CD4-positive, alpha-beta memory T cell (primary cell): ENCODE data around the gene RPAP3. TPM values are rescaled to one million over a fixed set of nuclear protein-coding genes. Genes with fewer than 3 reads are reported as not detected.
A peak's percentile ranks its signal among the peaks of the same experiment; 100 is the strongest.

Source experiments
- CTCF ChIA-PET: fragments of 350-600 bp; sonication (Branson Sonifier 250); formaldehyde crosslinking; loops from one replicate; lab custom pipeline; 2021; ENCODE audit warnings: inconsistent platforms; ENCODE audit not compliant: partially characterized antibody; lab: Charles Lee
- POLR2A ChIA-PET: fragments of 350-600 bp; sonication (Branson Sonifier 250); formaldehyde crosslinking; loops from one replicate; lab custom pipeline; 2021; ENCODE audit not compliant: partially characterized antibody; lab: Charles Lee
- DNase-seq, 5 donors: peaks; one replicate each; pipeline versions ENCODE4 v3.0.0 to v3.0.0-alpha.2; 2020 to 2022; ENCODE audit warnings: mixed read lengths in 1 of 5
- H3K27ac ChIP-seq: one replicate; pipeline ENCODE4 v1.7.0; 2013; ENCODE audit warnings: low read depth, low read length
- H3K27me3 ChIP-seq: 2 replicates; pipeline ENCODE4 v1.7.0; 2013; ENCODE audit warnings: mild to moderate bottlenecking, low read length, moderate library complexity; ENCODE audit not compliant: insufficient read depth
- H3K36me3 ChIP-seq: 2 replicates; pipeline ENCODE4 v1.7.0; 2013; ENCODE audit warnings: mild to moderate bottlenecking, low read length, moderate library complexity; ENCODE audit not compliant: insufficient read depth
- H3K4me1 ChIP-seq: 2 replicates; pipeline ENCODE4 v1.7.0; 2013; ENCODE audit warnings: mild to moderate bottlenecking, low read length, moderate library complexity; ENCODE audit not compliant: insufficient read depth
- H3K4me3 ChIP-seq, 2 donors: one replicate each; pipeline ENCODE4 v1.7.0; 2013; ENCODE audit warnings: low read length in 2 of 2, mild to moderate bottlenecking in 1 of 2
- H3K9me3 ChIP-seq, 2 donors: one replicate each; pipeline ENCODE4 v1.7.0; 2013; ENCODE audit warnings: low read length in 2 of 2, control low read depth in 1 of 2; ENCODE audit not compliant: control insufficient read depth in 1 of 2
- H3K27ac Mint-ChIP-seq, 7 donors: one replicate each; pipeline ENCODE4 v1.8.0; 2020 to 2021; ENCODE audit warnings: mixed read lengths in 7 of 7, mild to moderate bottlenecking in 6 of 7, inconsistent platforms in 3 of 7, moderate library complexity in 3 of 7
- H3K27me3 Mint-ChIP-seq, 2 donors: one replicate each; pipeline ENCODE4 v1.8.0; 2020 to 2021; ENCODE audit warnings: mixed read lengths in 2 of 2
- H3K36me3 Mint-ChIP-seq, 2 donors: one replicate each; pipeline ENCODE4 v1.8.0; 2020 to 2021; ENCODE audit warnings: mixed read lengths in 2 of 2, inconsistent platforms in 1 of 2, mild to moderate bottlenecking in 1 of 2
- H3K4me1 Mint-ChIP-seq, 4 donors: one replicate each; pipeline ENCODE4 v1.8.0; 2020 to 2021; ENCODE audit warnings: mixed read lengths in 4 of 4, mild to moderate bottlenecking in 1 of 4
- H3K4me3 Mint-ChIP-seq, 8 donors: one replicate each; pipeline ENCODE4 v1.8.0; 2020 to 2021; ENCODE audit warnings: mixed read lengths in 8 of 8, mild to moderate bottlenecking in 7 of 8, moderate library complexity in 6 of 8, inconsistent platforms in 3 of 8
- H3K9me3 Mint-ChIP-seq, 8 donors: one replicate each; pipeline ENCODE4 v1.8.0; 2020 to 2021; ENCODE audit warnings: mixed read lengths in 8 of 8, mild to moderate bottlenecking in 5 of 8, inconsistent platforms in 3 of 8, moderate library complexity in 1 of 8
- intact Hi-C: fragments of 100-400 bp; cut with micrococcal nuclease; formaldehyde crosslinking; loops from one replicate; pipeline ENCODE4 v1.15.1; 2023
- polyA plus RNA-seq, 2 donors: library from polyadenylated mRNA; unstranded; fragments of 300-500 nt; fragmentation: Illumina TruSeq; gene quantifications; one replicate each; pipeline ENCODE4 v1.2.3, GENCODE V29; 2021
- total RNA-seq, 2 experiments: library from RNA; stranded (reverse); gene quantifications; one replicate each; pipeline ENCODE4 v1.2.3, GENCODE V29; 2021

Gene RPAP3
- total and polyA plus RNA-seq, 4 experiments from 2014 or later = 32.1 to 41.8 (median 37.1) TPM

DNA sequence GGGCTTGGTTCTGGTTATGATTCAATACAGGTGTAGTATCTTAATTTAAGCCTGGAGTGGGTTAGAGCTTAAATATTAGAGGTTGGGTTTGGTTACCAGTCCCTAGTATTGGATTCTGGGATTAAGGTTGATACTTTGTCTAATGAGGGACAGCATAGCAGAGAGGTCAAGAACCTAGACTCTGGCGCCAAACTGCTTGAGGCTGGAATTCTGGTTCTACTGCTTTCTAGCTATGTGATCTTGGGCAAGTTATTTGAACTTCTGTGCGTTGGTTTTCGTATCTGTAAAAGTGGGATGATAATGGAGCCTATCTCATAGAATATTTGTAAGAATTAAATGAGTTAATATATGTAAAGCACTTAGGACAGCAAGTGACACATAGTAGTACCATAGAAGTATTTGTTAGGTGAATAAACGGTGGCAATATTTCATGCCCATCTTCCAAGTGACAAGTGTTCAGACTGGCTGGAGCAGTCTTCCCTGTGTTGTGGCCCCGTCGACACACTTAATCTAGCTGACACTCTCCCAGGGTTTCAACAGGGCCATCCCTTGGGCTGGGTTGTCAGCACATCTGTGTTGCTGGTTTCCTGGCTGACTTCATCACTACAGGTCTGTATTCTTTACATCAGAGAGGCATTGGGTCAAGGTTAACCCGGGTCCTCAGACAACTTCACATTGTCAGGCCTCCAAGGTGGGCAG is 16.5 kb upstream of the RPAP3 start:
- POLR2A ChIA-PET = interaction anchor here (1.3 kb wide), 1 partner anchor 19 kb away, joined by 4 read pairs; no protein-coding TSS in a partner anchor
- H3K4me1 ChIP-seq = peaks cover 11% of the 10 kb centered on the region

DNA sequence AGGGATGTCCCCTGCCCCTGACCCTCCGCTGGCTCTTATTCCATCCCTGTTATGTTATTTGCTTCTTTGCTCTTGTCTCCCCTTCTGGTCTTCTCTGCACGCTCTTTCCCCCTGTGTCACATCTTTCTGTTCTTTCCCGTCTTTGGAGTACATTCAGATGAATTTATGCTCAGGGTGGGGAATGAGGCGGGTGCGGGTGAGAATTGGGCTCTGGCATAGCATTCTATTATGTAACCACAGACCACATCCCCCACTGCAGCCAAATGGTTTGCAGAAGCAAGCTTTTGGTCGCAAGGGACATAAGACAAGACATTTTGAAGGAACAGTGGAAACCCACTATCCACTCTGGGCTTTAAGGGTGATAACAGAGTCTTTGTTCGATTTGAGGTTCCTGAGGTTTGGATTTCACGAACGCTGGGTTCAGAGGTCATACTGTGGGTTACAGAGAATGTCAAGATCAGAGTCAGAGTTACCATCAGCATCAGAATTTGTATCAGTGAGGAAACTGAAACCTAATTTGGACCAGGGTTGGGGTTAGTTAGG is 15.7 kb upstream of the RPAP3 start:
- Histone ChIP-seq H3K4me3 (no peak overlapping the region), H3K4me1 (peaks cover 15% of the 10 kb centered on the region), H3K36me3 (no peaks in the 10 kb centered on the region), H3K27me3 (no peaks in the 10 kb centered on the region), H3K9me3 (no peaks in the 10 kb centered on the region), H3K27ac (no peak overlapping the region)
- DNase-seq = peak in 2 of 5 donors; percentile 22 to 30
- ChIA-PET CTCF (interaction anchor here (0.6 to 2.7 kb wide), 4 partner anchors 21 to 117 kb away, joined by 3 to 10 read pairs (median 4); no protein-coding TSS in a partner anchor), POLR2A (interaction anchor here (1.3 kb wide), 1 partner anchor 20 kb away, joined by 4 read pairs; no protein-coding TSS in a partner anchor)
- Mint-ChIP-seq H3K4me3 (peak overlapping the region in 6 of 8 donors; percentile 2 to 72 (median 26)), H3K27ac (peak overlapping the region in 4 of 7 donors; percentile 33 to 86 (median 60)), H3K36me3 (peaks cover 0 to 17% of the 10 kb centered on the region in 2 donors), H3K4me1 (peaks cover 19 to 35% (median 28%) of the 10 kb centered on the region in 4 donors), H3K27me3 (no peaks in the 10 kb centered on the region), H3K9me3 (no peaks in the 10 kb centered on the region)
- intact Hi-C loops = no loop called here

More for the DNA sequence above, 16.5 kb upstream of the RPAP3 start:
- Mint-ChIP-seq H3K4me3 (peak overlapping the region in 1 of 8 donors; percentile 3), H3K9me3 (no peaks in the 10 kb centered on the region), H3K36me3 (peaks cover 0 to 17% of the 10 kb centered on the region in 2 donors), H3K27me3 (no peaks in the 10 kb centered on the region), H3K4me1 (peaks cover 19 to 33% (median 25%) of the 10 kb centered on the region in 4 donors), H3K27ac (peak overlapping the region in 2 of 7 donors; percentile 9 to 65)
- H3K4me3 ChIP-seq = no peak overlapping the region
- no peaks in the 10 kb centered on the region for H3K9me3 ChIP-seq
- H3K27ac ChIP-seq = no peak overlapping the region
- no peaks in the 10 kb centered on the region for H3K27me3 ChIP-seq
- H3K36me3 ChIP-seq = no peaks in the 10 kb centered on the region
- CTCF ChIA-PET = interaction anchor here (0.6 to 2.7 kb wide), 5 partner anchors 20 to 117 kb away, joined by 3 to 10 read pairs (median 4); no protein-coding TSS in a partner anchor
- DNase-seq = no peak
- intact Hi-C loops = no loop called here

DNA sequence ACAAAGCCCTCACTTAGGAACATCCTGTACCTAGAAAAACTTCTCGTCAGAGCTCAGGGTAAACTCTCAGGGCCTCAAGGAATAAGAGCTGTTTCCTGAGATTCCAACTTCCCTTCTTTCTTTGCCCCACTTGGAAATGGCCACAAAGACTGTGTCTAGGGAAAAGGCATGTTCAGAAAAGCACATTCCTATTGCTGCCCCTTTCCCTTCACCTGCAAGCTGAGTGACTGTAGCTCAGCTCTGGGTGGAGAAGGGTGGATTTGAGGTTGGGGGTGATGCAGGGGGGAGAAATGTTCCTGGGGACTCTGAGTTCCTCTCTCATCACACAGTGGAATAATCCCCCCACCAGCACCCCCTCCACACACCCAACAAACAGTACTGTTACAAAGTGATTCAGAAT is 12.7 kb upstream of the RPAP3 start:
- intact Hi-C loops = loop anchor here (10.0 kb wide), 1 partner anchor 896 kb away; no protein-coding TSS in a partner anchor
- Mint-ChIP-seq H3K4me1 (peaks cover 22 to 40% (median 34%) of the 10 kb centered on the region in 4 donors), H3K27me3 (no peaks in the 10 kb centered on the region), H3K27ac (peak overlapping the region in 3 of 7 donors; percentile 71 to 93 (median 92)), H3K36me3 (peaks cover 0 to 12% of the 10 kb centered on the region in 2 donors), H3K9me3 (no peaks in the 10 kb centered on the region), H3K4me3 (no peak overlapping the region)
- no peak for DNase-seq
- POLR2A ChIA-PET = interaction anchor here (0.6 to 1.8 kb wide), 3 partner anchors 12 to 50 kb away, joined by 3 to 6 read pairs (median 3); no protein-coding TSS in a partner anchor
- CTCF ChIA-PET = interaction anchor here (0.7 to 16.7 kb wide), 8 partner anchors 8 to 117 kb away, joined by 3 to 318 read pairs (median 4); partner anchors contain the start of genes RPAP3 and SLC48A1
- no peak overlapping the region for H3K27ac ChIP-seq
- peaks cover 18% of the 10 kb centered on the region for H3K4me1 ChIP-seq
- H3K27me3 ChIP-seq = no peaks in the 10 kb centered on the region
- H3K36me3 ChIP-seq = no peaks in the 10 kb centered on the region
- H3K4me3 ChIP-seq = no peak overlapping the region
- H3K9me3 ChIP-seq = no peaks in the 10 kb centered on the region

DNA sequence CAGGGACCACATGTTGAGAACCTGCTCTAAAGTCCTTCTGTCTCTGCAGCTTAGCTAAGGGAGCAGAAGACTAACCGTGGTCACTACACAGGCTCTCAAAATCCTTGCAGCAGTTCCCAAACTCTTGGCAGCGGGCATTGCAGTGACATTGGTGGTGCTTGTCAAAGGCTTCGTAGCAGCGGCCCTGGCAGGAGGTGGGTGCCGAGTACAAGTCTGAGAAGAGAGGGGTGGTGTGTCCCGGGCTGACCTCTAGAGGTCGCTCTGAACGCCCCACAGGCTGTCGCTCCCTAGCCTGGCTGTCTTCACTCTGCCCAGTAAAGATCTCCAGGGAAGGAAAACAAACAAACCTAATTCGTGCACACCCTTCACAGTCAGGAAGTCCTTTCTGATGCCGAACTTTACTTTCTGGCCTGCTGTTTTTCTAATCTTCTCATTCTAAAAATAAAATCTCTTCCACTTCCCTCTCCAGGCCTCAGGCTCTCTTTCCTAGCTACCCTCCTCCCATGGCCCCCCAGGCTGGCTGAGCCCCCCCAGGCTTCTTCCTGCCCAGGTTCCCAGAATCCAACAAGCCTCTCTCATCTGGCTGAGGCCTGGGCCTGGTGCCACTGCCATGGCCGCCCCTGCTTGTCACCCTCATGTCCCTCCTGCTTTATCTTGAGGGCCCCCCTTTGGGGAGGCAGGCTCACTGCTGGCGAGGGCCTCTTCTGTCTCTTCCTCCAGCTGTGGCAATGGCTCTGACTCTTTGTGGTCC is 11.8 kb upstream of the RPAP3 start:
- intact Hi-C loops = loop anchor here (10.0 kb wide), 1 partner anchor 897 kb away; no protein-coding TSS in a partner anchor
- peak overlapping the region; percentile 2 for H3K27ac ChIP-seq
- peaks cover 18% of the 10 kb centered on the region for H3K4me1 ChIP-seq

DNA sequence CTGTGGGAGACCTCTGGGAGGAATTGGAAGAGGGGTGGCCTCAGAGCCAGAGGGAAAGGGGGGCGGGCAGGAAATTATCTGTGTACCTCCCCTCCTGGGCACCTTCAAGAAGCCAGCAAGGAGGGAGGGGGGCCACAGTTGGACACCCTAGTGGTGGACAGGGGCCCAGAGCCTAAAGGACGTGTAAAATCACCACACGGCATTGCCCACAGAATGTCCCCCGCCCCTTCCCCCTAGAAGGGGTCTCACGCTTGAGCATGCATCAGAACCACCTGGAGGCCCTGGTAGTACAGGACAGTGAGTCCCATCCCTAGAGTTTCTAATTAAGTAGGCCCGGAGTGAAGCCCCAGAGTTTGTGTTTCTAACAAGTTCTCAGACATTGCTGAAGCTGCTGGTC is 11.2 kb upstream of the RPAP3 start:
- H3K4me3 Mint-ChIP-seq = peak overlapping the region in 1 of 8 donors; percentile 43
- peaks cover 0 to 9% of the 10 kb centered on the region in 2 donors for H3K36me3 Mint-ChIP-seq
- Histone ChIP-seq H3K4me1 (peaks cover 18% of the 10 kb centered on the region), H3K27ac (no peak overlapping the region), H3K4me3 (no peak overlapping the region), H3K36me3 (no peaks in the 10 kb centered on the region), H3K9me3 (no peaks in the 10 kb centered on the region), H3K27me3 (no peaks in the 10 kb centered on the region)
- DNase-seq = no peak
- no peaks in the 10 kb centered on the region for H3K27me3 Mint-ChIP-seq
- H3K4me1 Mint-ChIP-seq = peaks cover 20 to 38% (median 29%) of the 10 kb centered on the region in 4 donors
- H3K27ac Mint-ChIP-seq = peak overlapping the region in 1 of 7 donors; percentile 35
- no peaks in the 10 kb centered on the region for H3K9me3 Mint-ChIP-seq
- ChIA-PET CTCF (interaction anchor here (1.6 to 16.7 kb wide), 7 partner anchors 11 to 234 kb away, joined by 4 to 318 read pairs (median 25); partner anchors contain the start of genes RPAP3 and SLC48A1), POLR2A (no interaction called here)
- intact Hi-C loops = loop anchor here (10.0 kb wide), 1 partner anchor 898 kb away; no protein-coding TSS in a partner anchor

More for the DNA sequence above, 11.8 kb upstream of the RPAP3 start:
- Mint-ChIP-seq H3K36me3 (peaks cover 0 to 9% of the 10 kb centered on the region in 2 donors), H3K27ac (peak overlapping the region; percentile 71 to 93 (median 90)), H3K9me3 (no peaks in the 10 kb centered on the region), H3K4me1 (peaks cover 22 to 40% (median 33%) of the 10 kb centered on the region in 4 donors), H3K27me3 (no peaks in the 10 kb centered on the region), H3K4me3 (peak overlapping the region in 5 of 8 donors; percentile 24 to 70 (median 42))
- Histone ChIP-seq H3K27me3 (no peaks in the 10 kb centered on the region), H3K4me3 (no peak overlapping the region), H3K36me3 (no peaks in the 10 kb centered on the region), H3K9me3 (no peaks in the 10 kb centered on the region)
- POLR2A ChIA-PET = interaction anchor here (0.6 to 1.8 kb wide), 4 partner anchors 11 to 311 kb away, joined by 3 to 6 read pairs (median 3); no protein-coding TSS in a partner anchor
- CTCF ChIA-PET = interaction anchor here (1.0 to 16.7 kb wide), 6 partner anchors 10 to 118 kb away, joined by 4 to 318 read pairs (median 65); partner anchors contain the start of genes RPAP3 and SLC48A1
- peak; percentile 56 to 71 (median 62) for DNase-seq

DNA sequence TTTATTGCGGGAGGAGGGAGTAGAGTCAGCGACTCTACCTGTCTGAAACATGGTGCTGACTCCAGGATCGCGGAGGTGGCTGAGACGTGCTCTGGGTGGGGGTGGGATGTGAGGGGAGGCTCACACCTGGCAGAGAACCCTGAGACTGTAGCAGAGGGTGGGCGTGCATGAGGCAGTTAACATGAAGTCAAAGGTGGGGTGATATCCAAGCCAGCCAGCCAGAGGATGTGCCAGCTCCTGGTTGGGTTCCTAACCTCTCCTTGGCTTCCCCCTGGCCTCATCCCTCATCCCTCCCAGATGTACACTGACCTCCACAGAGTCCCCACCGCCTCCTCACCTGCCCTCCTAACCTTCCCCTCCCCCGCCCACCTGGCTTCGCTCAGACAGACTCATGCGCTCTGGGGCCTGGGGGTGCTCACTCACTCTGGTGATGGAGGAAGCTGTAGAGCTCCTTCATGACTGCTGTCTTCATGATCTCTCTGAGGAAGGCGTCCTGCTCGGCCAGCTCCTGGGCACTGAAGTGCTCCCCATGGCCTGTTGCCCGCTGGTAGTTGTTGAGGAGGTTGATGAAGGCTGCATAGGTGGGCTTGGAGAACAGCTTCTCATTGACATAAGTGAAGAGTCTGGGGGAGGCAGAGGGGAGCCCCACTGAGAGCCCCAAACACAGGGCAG is 10.2 kb upstream of the RPAP3 start:
- Histone ChIP-seq H3K4me1 (peaks cover 18% of the 10 kb centered on the region), H3K4me3 (no peak overlapping the region), H3K9me3 (no peaks in the 10 kb centered on the region), H3K36me3 (no peaks in the 10 kb centered on the region), H3K27me3 (no peaks in the 10 kb centered on the region), H3K27ac (no peak overlapping the region)
- intact Hi-C loops = loop anchor here (1.0 to 10.0 kb wide), 9 partner anchors 10 to 899 kb away; partner anchors contain the start of gene RPAP3
- no peaks in the 10 kb centered on the region for H3K27me3 Mint-ChIP-seq
- H3K27ac Mint-ChIP-seq = no peak overlapping the region
- DNase-seq = no peak
- no peak overlapping the region for H3K4me3 Mint-ChIP-seq
- CTCF ChIA-PET = interaction anchor here (0.6 to 16.7 kb wide), 18 partner anchors 10 to 448 kb away, joined by 3 to 318 read pairs (median 5); partner anchors contain the start of genes RAPGEF3, RPAP3 and SLC48A1
- POLR2A ChIA-PET = interaction anchor here (0.9 to 1.4 kb wide), 6 partner anchors 10 to 123 kb away, joined by 3 to 4 read pairs (median 3); partner anchors contain the start of gene RPAP3
- peaks cover 0 to 9% of the 10 kb centered on the region in 2 donors for H3K36me3 Mint-ChIP-seq
- H3K9me3 Mint-ChIP-seq = no peaks in the 10 kb centered on the region
- H3K4me1 Mint-ChIP-seq = peaks cover 13 to 28% (median 20%) of the 10 kb centered on the region in 4 donors
